Adrenal gland (tissue), 12 donors: ENCODE results near the gene UBE2J2. TPM values are rescaled to one million over a fixed set of nuclear protein-coding genes. Genes with fewer than 3 reads are reported as not detected.

Source experiments
- DNase-seq, 7 donors: peaks; one replicate each; pipeline ENCODE4 v3.0.0-alpha.2; 2019 to 2020
- H3K27ac ChIP-seq, 5 donors: fragments of 200-600 bp; sonication (generic) in 4 of 5; 1 replicate in 3 of 5; 2 replicates in 2 of 5; pipeline versions ENCODE4 v1.5.1 to v1.8.0; 2016 to 2020; ENCODE audit warnings: mild to moderate bottlenecking in 1 of 5
- H3K27me3 ChIP-seq: fragments of 200-600 bp; 2 replicates; pipeline ENCODE4 v1.8.0; 2021
- H3K36me3 ChIP-seq, 2 donors: fragments of 200-600 bp; replicated peaks in 1 of 2; 1 replicate in 1 of 2; 2 replicates in 1 of 2; pipeline versions ENCODE4 v1.5.1 to v1.8.0; 2018 to 2022
- H3K4me1 ChIP-seq, 2 donors: fragments of 200-600 bp; replicated peaks in 1 of 2; 1 replicate in 1 of 2; 2 replicates in 1 of 2; pipeline versions ENCODE4 v1.5.1 to v1.8.0; 2018 to 2021
- H3K4me3 ChIP-seq, 4 donors: fragments of 200-600 bp; sonication (generic) in 3 of 4; one replicate each; pipeline ENCODE4 v1.5.1; 2016 to 2018
- H3K9me3 ChIP-seq, 3 donors: fragments of 200-600 bp; sonication (generic) in 1 of 3; replicated peaks in 1 of 3; 1 replicate in 2 of 3; 2 replicates in 1 of 3; pipeline versions ENCODE4 v1.5.1 to v1.8.0; 2016 to 2021
- POLR2A ChIP-seq, 2 donors: fragments of 450-650 bp; IDR thresholded peaks; one replicate each; pipeline ENCODE4 v1.6.1; 2017; ENCODE audit warnings: antibody characterized with exemption in 2 of 2, mild to moderate bottlenecking in 2 of 2, moderate library complexity in 1 of 2
- WGBS, 4 donors: extraction: QIAGEN DNeasy Blood & Tissue Kit in 2 of 4; methylation state at CpG; one replicate each; pipeline versions ENCODE4 v1.1.5 to v1.1.7; 2013 to 2017; 5-methylcytosine and 5-hydroxymethylcytosine counted together
- intact Hi-C, 2 donors: fragments of 100-400 bp; cut with DNase I; formaldehyde crosslinking; loops; one replicate each; pipeline versions ENCODE4 v1.14.1 to v1.15.0; 2022 to 2023
- polyA plus RNA-seq, 3 donors: library from polyadenylated mRNA; stranded (reverse); fragments of 200-250 nt in 2 of 3; fragments of 350-450 nt in 1 of 3; fragmentation: Illumina TruSeq in 1 of 3; extraction: RNeasy Lipid Tissue Mini Kit (QIAGEN cat#74804) in 1 of 3; gene quantifications; one replicate each; pipeline ENCODE4 v1.2.3, GENCODE V29; 2013 to 2014
- total RNA-seq, 9 donors: library from RNA; depleted of rRNA in 4 of 9; stranded (reverse); fragments of >200 nt in 4 of 9; fragments of 120-200 nt in 1 of 9; fragmentation: NEBNext Ultra II Directional in 1 of 9; extraction: Animal tissue kit (Norgen Biotek cat#: 25700) in 1 of 9; gene quantifications; one replicate each; pipeline versions ENCODE4 v1.1.0 to v1.2.4, GENCODE V29; 2013 to 2023
- TF ChIP-seq, protein P1 (sequence below), 6 experiments: fragments of 450-650 bp in 4 of 6; fragments of 200-600 bp in 2 of 6; sonication (generic) in 1 of 6; IDR thresholded peaks; 1 replicate in 5 of 6; 2 replicates in 1 of 6; pipeline versions ENCODE4 v1.5.1 to v1.8.0; 2016 to 2021; ENCODE audit warnings: antibody characterized with exemption in 6 of 6, mild to moderate bottlenecking in 2 of 6, moderate library complexity in 1 of 6
- donor health status: healthy with polysubstance abuse.
- donor health status: Bipolar disorder and iron deficiency.
- donor health status: DM: yes; HTN: yes; CAD: no.
- donor health status: DM: no; HTN: no; CAD: no.
- donor health status: DM: no; HTN: no; CAD: no.
- donor health status: DM: yes; HTN: yes; CAD: no.

The UBE2J2 gene
- total and polyA plus RNA-seq, 12 donors, result 30.1 to 74.4 (median 49.8) TPM

DNA sequence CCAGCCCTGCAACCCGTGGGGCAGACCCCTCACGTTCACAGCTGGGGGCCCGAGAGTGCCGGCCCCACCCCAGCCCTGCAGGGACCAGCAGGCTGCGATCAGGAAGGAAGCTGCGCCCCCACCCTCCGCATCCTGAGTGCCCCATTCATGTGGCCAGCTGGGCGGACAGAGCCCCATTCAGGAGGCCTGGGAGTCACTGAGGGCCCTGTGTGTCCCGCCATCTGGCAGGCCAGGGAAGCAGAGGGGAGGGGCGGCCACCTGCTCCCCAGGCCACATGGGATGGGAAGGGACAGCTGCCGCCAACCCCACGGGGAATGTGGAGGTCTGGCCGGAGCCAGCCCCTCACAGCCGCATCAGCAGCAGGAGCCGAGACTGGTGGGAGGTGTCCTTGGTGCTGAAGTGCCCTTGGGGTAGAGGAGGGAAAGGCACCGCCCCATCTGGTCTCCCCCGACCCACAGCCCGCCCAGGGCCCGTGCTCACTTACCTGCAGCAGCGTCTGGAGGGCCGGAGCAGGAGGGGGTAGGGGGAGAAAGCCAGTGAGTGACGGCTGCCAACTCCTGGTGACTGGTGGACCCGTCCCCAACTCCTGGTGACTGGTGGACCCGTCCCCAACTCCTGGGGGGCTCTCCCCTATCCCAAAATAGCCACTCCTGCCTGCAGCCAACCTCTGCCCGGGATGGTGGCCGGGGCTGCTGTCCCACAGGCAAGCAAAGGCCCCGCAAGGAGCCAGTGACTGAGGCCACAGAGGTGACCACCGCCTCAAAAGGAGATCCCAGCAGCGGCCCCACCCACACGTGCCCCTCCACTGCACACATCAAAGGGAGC is 25.4 kb upstream of the UBE2J2 start:
- Histone ChIP-seq H3K36me3 (peaks cover 0 to 9% of the 10 kb centered on the region in 2 donors), H3K4me1 (peaks cover 0 to 3% of the 10 kb centered on the region in 2 donors), H3K27me3 (no peaks in the 10 kb centered on the region), H3K4me3 (no peak overlapping the region), H3K9me3 (no peaks in the 10 kb centered on the region), H3K27ac (no peak overlapping the region)
- no peak for TF ChIP-seq POLR2A (IDR thresholded peaks at IDR 0.05)
- TF ChIP-seq, protein P1, sequence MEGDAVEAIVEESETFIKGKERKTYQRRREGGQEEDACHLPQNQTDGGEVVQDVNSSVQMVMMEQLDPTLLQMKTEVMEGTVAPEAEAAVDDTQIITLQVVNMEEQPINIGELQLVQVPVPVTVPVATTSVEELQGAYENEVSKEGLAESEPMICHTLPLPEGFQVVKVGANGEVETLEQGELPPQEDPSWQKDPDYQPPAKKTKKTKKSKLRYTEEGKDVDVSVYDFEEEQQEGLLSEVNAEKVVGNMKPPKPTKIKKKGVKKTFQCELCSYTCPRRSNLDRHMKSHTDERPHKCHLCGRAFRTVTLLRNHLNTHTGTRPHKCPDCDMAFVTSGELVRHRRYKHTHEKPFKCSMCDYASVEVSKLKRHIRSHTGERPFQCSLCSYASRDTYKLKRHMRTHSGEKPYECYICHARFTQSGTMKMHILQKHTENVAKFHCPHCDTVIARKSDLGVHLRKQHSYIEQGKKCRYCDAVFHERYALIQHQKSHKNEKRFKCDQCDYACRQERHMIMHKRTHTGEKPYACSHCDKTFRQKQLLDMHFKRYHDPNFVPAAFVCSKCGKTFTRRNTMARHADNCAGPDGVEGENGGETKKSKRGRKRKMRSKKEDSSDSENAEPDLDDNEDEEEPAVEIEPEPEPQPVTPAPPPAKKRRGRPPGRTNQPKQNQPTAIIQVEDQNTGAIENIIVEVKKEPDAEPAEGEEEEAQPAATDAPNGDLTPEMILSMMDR (IDR thresholded peaks at IDR 0.05), result no peak
- no peak for DNase-seq
- 71 to 75% (median 74%) methylated on average over 3 to 30 of the region's 30 CpGs for WGBS, 4 donors
- intact Hi-C loops, result loop anchor here in 1 of 2 donors (10.0 kb wide), 1 partner anchor 314 kb away; the partner anchor contains the start of gene PERM1

DNA sequence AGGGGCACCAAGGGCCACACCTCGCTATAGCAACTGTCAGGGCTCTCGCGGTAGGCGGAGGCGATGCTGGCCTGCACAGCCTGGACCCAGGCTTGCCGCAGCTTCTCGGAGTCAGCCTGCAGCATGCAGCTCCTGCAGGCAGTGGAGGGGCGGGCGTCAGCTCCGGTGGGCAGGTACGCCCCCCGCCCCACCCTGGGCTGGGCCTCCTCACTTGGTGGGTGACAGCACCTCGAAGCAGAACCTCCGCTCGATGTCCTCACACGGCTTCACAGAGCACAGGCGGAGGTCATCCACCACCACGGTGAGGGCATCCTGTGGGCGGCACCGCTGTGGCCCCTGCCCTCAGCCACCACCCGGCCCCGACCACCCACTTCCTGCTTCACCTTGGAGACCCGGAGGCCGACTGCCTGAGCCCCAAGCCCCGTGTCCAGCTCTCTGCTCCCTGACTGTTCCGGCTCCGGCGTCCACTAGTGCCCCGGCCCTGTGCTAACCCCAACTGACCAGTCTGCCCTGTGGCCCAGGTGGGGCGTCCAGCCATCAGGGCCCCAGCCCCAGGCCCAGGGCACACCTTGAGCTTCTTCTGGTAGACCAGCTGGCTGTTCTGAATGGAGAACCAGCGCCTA is 24.3 kb upstream of the UBE2J2 start:
- no peak for DNase-seq
- intact Hi-C loops, result loop anchor here in 1 of 2 donors (10.0 kb wide), 1 partner anchor 313 kb away; the partner anchor contains the start of gene PERM1
- Histone ChIP-seq H3K27me3 (no peaks in the 10 kb centered on the region), H3K27ac (no peak overlapping the region), H3K4me1 (no peaks in the 10 kb centered on the region), H3K36me3 (peaks cover 0 to 9% of the 10 kb centered on the region in 2 donors), H3K4me3 (no peak overlapping the region), H3K9me3 (no peaks in the 10 kb centered on the region)
- WGBS, 4 donors, result 87 to 93% (median 91%) methylated on average over 10 to 31 of the region's 31 CpGs; no CpG with 5 or more reads in 1 of the 4 donors
- no peak for TF ChIP-seq POLR2A (IDR thresholded peaks at IDR 0.05)
- TF ChIP-seq, protein P1 (IDR thresholded peaks at IDR 0.05), result no peak

DNA sequence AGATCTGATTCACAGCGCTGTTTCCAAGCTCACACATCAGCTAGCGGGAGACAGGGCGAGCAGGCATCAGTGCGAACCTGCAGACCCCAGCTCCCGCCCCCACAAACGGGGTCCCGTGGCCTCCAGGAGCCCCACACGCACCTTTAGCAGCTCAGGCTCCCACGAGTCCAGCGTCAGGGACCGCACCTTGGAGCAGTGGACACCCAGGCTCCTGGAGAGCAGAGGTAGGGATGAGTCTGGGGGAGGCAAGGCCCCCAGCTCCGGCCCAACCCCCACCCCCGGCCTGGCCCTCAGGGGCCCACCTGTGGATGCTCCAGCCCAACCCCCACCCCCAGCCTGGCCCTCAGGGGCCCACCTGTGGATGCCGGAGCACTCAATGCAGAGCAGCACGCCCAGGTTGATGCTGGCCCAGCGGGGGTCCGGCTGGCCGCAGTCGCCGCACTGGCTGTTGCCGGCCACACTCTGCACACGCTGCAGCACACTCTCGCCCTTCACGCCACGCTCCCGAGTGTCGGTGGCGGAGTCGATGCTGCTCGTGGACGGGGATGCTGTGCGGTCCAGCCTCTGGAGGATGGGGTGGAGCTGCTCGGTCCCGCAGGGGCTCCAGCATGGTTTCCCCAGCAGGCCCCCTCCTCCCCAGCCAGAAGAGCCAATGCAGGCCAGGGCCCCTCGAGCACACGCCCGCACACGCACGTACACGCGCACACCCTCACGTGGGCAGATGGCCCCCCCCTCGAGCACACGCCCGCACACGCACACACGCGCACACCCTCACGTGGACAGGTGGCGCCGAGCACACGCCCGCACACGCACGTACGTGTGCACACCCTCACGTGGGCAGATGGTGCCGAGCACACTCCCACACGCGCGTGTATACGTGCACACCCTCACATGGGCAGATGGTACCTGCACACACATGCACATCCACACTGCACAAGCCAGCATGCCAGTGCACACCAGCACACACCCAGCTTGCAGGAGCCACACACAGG is 22.7 kb upstream of the UBE2J2 start:
- Histone ChIP-seq H3K27ac (no peak overlapping the region), H3K9me3 (no peaks in the 10 kb centered on the region), H3K36me3 (peaks cover 0 to 9% of the 10 kb centered on the region in 2 donors), H3K27me3 (no peaks in the 10 kb centered on the region), H3K4me1 (no peaks in the 10 kb centered on the region), H3K4me3 (no peak overlapping the region)
- DNase-seq, result no peak
- 90 to 95% (median 92%) methylated on average over 21 to 62 of the region's 62 CpGs for WGBS, 4 donors
- intact Hi-C loops, result loop anchor here in 1 of 2 donors (10.0 kb wide), 1 partner anchor 312 kb away; the partner anchor contains the start of gene PERM1
- TF ChIP-seq POLR2A (IDR thresholded peaks at IDR 0.05), result no peak
- TF ChIP-seq, protein P1 (IDR thresholded peaks at IDR 0.05), result no peak
